Neuron (in vitro differentiated cells): ENCODE measurements around the gene OR2F2.

ENCODE experiments used
- H2AFZ ChIP-seq: one replicate; pipeline ENCODE4 v1.6.1; 2013; ENCODE audit warnings: low read depth, mild to moderate bottlenecking, inconsistent platforms, low read length, moderate library complexity
- H3K27me3 ChIP-seq: one replicate; pipeline ENCODE4 v1.6.1; 2013; ENCODE audit warnings: low read length; ENCODE audit not compliant: insufficient read depth
- H3K36me3 ChIP-seq: one replicate; pipeline ENCODE4 v1.6.1; 2013; ENCODE audit warnings: low read length; ENCODE audit not compliant: insufficient read depth
- H3K4me1 ChIP-seq: one replicate; pipeline ENCODE4 v1.6.1; 2013; ENCODE audit warnings: low read length; ENCODE audit not compliant: insufficient read depth
- H3K4me3 ChIP-seq: 2 replicates; pipeline ENCODE4 v1.5.1; 2013; ENCODE audit warnings: mild to moderate bottlenecking, low read length, moderate library complexity
- H3K9me3 ChIP-seq: one replicate; pipeline ENCODE4 v1.6.1; 2013; ENCODE audit warnings: low read length

Gene OR2F2

DNA sequence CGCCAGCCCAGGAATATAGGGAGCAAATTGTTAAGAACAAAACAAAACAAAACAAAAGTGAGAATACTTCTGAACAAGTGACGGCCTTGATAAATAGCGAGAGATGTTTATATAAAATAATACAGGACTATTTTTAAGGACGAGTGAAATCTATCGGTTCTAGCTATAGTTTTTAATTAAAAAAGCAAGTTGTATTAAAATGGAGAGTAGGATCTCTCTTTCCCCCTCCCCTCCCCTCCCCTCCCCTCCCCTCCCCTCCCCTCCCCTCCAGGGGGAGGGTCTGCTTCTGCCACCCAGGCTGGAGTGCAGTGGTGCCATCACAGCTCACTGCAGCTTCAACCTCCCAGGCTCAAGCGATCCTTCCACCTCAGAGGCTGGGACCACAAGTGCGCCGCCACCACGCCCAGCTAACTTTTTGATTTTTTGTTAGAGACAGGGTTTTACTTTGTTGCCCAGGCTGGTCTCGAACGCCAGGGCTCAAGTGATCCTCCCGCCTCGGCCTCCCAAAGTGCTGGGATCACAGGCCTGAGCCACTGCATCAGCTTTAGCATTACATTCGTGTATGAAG is 32.6 kb upstream of the OR2F2 start:
- Histone ChIP-seq H3K9me3 (no peaks in the 10 kb centered on the region), H3K4me1 (peaks cover 22% of the 10 kb centered on the region), H3K4me3 (peak overlapping the region; percentile 90), H2AFZ (peak overlapping the region; percentile 69), H3K36me3 (no peaks in the 10 kb centered on the region), H3K27me3 (no peaks in the 10 kb centered on the region)

DNA sequence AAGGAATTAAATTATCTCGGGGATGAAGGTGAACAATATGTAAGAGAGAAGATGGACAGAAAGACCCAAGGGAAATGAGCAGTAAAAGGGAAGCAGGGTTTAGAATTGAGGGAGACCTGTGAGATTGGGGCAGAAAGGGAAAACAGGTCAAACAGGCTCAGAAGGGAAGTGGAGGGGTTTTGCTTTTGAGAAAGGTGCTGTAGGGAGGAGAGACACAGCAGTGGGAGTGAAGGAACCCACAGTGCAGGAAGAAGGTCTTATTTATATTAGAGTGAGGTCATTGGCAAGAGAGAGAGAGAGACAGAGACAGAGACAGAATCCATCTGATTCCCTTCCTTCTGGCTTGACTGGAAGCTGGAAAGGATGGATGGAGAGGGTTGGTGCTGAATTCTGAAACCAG is 29.5 kb upstream of the OR2F2 start:
- no peak overlapping the region for H2AFZ ChIP-seq
- peaks cover 5% of the 10 kb centered on the region for H3K4me1 ChIP-seq
- H3K9me3 ChIP-seq = no peaks in the 10 kb centered on the region
- no peaks in the 10 kb centered on the region for H3K27me3 ChIP-seq
- H3K4me3 ChIP-seq = no peak overlapping the region
- no peaks in the 10 kb centered on the region for H3K36me3 ChIP-seq

DNA sequence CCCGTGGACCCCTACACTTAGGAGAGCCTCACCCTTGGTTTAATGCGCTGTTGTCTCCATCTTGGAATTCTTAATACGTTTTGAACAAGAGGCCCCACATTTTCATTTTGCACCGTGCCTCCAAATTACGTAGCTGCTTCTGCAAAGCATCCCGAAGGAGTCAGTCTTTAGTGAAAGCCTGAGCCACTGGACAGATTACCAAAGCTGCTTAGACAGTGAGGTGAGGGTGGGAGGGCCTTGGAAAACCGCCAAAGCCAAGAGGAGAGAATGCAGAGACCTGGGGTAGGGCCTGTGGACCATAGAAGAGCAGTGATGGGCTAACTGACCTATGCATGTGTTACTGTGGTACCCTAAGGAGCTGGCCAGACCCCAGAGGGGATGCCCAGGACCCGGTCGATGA is 28.9 kb upstream of the OR2F2 start:
- Histone ChIP-seq H3K36me3 (no peaks in the 10 kb centered on the region), H3K4me1 (peaks cover 2% of the 10 kb centered on the region), H3K27me3 (no peaks in the 10 kb centered on the region), H3K4me3 (no peak overlapping the region), H3K9me3 (no peaks in the 10 kb centered on the region), H2AFZ (no peak overlapping the region)

DNA sequence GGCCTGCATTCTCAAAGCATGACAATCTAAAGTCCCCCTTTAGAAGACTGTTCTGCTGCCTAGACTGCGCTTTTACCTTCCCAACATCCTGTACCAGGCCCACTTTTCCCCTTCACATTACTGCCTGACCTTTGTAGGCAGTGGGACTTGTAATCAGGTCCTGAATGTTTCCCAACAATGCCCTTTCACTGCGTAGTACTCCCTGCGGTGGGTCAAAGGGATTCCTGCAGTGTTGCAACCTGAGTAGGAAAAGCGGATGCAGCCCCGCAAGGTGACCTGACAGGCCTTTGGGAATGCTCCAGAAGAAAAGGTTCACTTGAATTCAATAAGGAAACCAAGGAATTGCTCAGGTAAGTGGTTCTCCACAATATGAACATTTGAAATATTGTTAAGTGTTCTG is 28.1 kb upstream of the OR2F2 start:
- no peak overlapping the region for H3K4me3 ChIP-seq
- peaks cover 2% of the 10 kb centered on the region for H3K4me1 ChIP-seq
- H3K36me3 ChIP-seq = no peaks in the 10 kb centered on the region
- no peaks in the 10 kb centered on the region for H3K9me3 ChIP-seq
- no peaks in the 10 kb centered on the region for H3K27me3 ChIP-seq
- H2AFZ ChIP-seq = no peak overlapping the region

DNA sequence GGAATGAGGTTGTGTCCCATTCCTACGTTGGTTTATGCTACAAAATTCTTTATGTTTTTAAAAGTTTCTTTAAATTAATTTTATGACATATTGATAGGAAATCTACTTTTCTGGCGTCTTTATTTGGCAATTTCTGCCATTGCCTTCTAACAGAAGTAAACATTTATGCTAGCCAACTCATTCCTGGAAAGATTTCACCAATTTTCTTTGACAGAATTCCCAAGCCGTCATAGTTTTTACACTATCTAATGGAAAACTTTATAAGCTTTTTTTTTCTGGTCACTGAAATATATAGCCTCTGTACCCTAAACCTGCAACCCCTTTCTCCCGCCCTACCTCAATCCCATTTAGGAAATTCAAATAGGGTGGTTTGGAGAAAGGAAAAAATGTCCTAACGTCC is 26.9 kb upstream of the OR2F2 start:
- Histone ChIP-seq H3K9me3 (no peaks in the 10 kb centered on the region), H2AFZ (no peak overlapping the region), H3K4me1 (peaks cover 2% of the 10 kb centered on the region), H3K4me3 (no peak overlapping the region), H3K27me3 (no peaks in the 10 kb centered on the region), H3K36me3 (no peaks in the 10 kb centered on the region)

DNA sequence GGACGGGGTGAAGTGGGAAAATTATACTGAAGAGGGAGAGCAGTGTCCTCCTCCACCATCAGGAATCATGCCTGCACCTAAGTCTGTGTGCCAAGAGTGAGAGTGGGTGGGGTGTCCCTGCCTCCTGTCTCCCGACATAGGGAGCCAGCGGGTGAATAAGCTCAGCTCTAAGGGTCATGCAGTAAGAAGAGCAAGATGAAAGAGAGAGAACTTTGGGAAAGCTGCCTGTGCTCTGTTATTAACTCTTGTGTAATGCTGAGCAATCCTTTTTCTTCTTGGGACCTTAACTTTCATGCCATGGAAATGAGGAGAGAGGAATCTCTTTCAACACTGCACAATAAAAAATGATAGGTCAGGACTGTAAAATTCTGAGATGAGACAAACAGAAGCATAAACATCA is 25.2 kb upstream of the OR2F2 start:
- H3K4me1 ChIP-seq = peaks cover 2% of the 10 kb centered on the region
- H3K9me3 ChIP-seq = no peaks in the 10 kb centered on the region
- no peaks in the 10 kb centered on the region for H3K27me3 ChIP-seq
- H3K36me3 ChIP-seq = no peaks in the 10 kb centered on the region
- no peak overlapping the region for H3K4me3 ChIP-seq
- H2AFZ ChIP-seq = no peak overlapping the region

DNA sequence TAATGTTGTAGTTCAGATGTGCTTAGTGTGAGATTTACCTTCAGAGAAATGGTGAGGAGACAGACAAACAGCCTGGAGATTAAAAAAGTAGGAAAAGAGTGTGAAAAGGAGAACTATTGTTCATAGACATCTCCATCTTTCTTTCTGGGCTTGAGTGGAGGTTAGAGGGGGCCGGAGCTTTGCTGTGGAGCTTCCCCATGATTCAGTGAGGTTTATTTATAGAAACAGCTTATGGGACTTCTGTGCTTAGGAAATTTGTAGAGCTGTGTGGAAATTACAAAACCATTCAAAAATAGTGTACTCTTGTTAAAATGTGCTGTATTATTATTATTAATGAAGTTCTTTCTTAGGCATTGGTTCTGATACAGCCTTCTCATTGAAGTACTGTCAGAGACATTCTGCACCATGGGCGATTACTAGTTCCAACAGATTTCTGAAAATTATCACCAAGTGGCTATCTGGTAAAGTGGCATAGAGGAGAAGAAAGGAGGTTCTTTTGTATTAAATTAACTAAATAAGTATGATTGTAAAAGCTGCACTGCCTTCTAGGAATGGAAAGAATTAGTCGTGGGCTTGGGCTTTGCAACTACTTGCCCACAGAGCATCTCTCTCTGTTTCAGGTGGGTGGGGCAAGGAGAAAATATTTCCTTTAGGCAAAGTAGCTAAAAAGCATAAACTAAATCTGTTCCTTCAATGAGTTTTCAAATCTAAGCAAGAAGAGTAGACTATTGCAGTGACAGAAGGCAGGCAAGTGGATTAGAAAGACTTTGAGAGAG is 24.4 kb upstream of the OR2F2 start:
- no peaks in the 10 kb centered on the region for H3K36me3 ChIP-seq
- peaks cover 2% of the 10 kb centered on the region for H3K4me1 ChIP-seq

DNA sequence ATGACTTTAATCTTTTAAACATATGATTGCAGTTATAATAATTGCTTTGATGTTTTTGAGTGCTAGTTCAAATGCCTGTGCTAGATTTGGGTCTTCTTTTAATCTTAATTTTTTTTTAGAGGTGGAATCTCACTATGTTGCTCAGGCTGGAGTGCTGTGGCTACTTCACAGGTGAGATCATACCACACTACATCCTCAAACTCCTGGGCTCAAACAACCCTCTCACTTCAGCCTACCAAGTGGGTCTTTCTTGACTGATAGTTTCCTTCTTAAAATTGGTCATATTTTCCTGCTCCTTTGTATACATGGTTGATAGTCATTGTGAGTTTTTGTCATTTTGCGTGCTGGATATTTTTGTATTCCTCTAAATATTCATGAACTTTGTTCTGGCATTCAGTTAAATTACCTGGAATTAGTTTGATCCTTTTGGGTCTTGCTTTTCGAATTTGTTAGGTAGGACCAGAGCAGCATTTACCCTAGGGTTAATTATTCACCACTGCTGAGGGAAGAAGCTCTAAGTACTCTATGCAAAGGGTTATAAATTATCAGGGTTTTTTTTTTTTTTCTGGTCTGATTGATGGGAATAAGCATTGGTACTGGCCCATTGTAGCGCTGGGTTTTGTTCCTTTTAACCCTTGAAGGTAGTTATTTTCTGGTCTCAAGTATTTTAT is 21.0 kb upstream of the OR2F2 start:
- H3K9me3 ChIP-seq = no peaks in the 10 kb centered on the region
- no peaks in the 10 kb centered on the region for H3K36me3 ChIP-seq
- H3K4me3 ChIP-seq = no peak overlapping the region
- H3K4me1 ChIP-seq = no peaks in the 10 kb centered on the region
- peaks cover 2% of the 10 kb centered on the region for H3K27me3 ChIP-seq
- H2AFZ ChIP-seq = no peak overlapping the region

More for the DNA sequence above, 24.4 kb upstream of the OR2F2 start:
- no peak overlapping the region for H2AFZ ChIP-seq
- H3K4me3 ChIP-seq = no peak overlapping the region
- H3K27me3 ChIP-seq = no peaks in the 10 kb centered on the region
- no peaks in the 10 kb centered on the region for H3K9me3 ChIP-seq

DNA sequence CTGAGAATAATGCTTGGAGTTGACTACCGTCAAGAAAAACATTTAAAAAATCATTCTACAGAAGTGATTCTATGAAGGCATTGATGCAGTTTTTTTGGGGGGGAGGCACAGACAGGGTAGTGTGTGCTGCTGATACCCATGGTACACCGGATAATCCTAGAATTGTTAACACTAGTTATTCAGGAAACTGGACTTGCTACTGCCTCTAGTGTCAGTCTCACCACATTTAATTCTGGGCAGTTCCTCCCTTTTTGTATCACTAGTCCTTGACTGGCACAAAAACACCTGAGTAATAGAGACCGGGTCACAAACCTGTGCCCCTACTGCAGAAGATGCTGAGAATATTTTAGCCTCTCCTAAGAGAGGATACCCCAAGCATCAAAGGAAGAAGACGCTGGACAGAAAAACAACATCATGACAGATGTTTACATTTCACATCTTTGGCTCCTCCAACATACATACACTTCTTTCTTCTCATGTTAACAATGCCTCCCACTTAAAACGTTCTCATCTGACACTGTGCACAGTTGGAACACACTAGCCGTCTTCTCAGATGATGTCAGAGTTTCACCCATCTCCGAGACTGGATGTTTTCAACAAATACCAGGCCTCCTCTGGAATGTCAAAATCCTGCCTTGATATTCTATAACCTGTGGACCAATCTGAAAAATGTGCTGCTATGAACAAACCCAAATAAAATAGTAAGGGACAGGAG is 19.9 kb upstream of the OR2F2 start:
- H3K36me3 ChIP-seq = no peaks in the 10 kb centered on the region
- H3K27me3 ChIP-seq = peaks cover 2% of the 10 kb centered on the region
- no peaks in the 10 kb centered on the region for H3K4me1 ChIP-seq
- H3K9me3 ChIP-seq = no peaks in the 10 kb centered on the region
- H2AFZ ChIP-seq = no peak overlapping the region
- no peak overlapping the region for H3K4me3 ChIP-seq

DNA sequence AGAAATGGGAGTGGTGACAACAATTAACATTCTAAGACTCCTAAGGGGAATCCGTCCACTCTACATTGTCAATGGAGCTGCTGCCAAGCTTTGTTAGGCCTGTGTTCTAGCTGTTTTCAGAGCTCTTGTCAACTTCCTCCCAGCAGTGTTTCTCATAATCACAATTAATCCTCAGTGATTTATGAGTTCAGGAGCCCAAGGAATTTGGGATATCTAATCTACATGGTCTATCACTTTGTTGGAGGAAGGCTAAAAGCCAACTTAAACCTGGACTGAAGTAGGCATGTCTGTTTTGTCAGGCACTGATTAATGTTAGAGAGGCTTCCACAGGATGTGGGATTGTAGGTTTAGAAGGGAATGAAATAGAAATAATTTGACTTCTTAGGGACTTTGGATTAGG is 10.2 kb upstream of the OR2F2 start:
- H3K4me3 ChIP-seq = no peak overlapping the region
- no peaks in the 10 kb centered on the region for H3K27me3 ChIP-seq
- no peaks in the 10 kb centered on the region for H3K9me3 ChIP-seq
- no peaks in the 10 kb centered on the region for H3K4me1 ChIP-seq
- no peak overlapping the region for H2AFZ ChIP-seq
- no peaks in the 10 kb centered on the region for H3K36me3 ChIP-seq

DNA sequence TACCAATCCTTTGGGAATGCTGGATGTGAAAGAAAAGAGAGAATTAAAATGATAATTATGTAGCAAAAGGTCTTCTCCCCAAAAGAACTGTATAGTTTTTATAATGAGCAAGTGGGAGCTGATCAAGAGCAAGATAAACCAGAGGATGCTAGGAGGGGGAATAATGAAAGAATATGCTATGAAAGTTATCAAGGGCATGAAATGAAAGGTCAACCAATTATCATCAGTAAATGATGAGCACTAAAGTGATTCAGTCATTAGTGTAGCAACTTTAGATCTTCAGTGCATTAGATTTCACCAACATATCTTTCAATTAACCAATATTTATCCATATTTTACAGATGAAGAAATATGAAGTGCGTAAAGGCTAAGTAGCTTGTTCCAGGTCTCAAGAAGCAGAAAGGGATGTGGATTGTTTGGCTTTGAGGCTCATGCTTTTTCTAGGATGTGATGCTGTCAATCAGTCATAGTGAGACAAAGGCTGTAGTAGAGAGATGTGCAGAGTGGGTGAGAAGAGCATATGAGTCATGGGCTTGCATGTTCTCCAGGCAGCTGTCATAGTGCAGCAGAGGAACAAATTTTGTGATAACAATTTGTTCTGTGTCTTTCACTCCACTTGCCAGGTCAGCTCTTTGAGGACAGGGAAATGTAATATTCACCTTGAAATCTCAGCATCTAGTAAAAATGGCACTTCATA is 5.7 kb upstream of the OR2F2 start:
- Histone ChIP-seq H2AFZ (no peak overlapping the region), H3K9me3 (no peaks in the 10 kb centered on the region), H3K36me3 (no peaks in the 10 kb centered on the region), H3K27me3 (no peaks in the 10 kb centered on the region), H3K4me1 (no peaks in the 10 kb centered on the region), H3K4me3 (no peak overlapping the region)

DNA sequence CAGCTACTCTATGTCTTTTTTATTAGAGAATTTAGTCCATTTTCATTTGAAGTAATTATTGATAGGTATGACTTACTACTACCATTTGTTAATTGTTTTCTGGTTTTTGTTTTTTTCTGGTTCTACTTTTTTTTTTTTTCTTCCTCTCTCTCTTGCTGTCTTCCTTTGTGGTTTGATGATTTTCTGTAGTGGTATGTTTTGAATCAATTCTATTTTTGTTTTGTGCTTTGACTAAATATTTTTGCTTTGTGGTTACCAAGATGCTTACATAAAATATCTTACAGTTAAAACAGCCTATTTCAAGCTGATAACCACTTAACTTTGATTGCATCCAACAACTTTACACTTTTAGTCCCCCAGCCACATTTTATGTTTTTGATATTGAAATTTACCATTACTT is 3.3 kb upstream of the OR2F2 start:
- Histone ChIP-seq H3K9me3 (no peaks in the 10 kb centered on the region), H3K4me1 (no peaks in the 10 kb centered on the region), H3K27me3 (no peaks in the 10 kb centered on the region), H2AFZ (no peak overlapping the region), H3K4me3 (no peak overlapping the region), H3K36me3 (no peaks in the 10 kb centered on the region)
